H1 (cell line): ENCODE data around the gene ADCY2. TPM values are rescaled to one million over a fixed set of nuclear protein-coding genes. Genes with fewer than 3 reads are reported as not detected.
A peak's percentile ranks its signal among the peaks of the same experiment; 100 is the strongest.

ENCODE experiments used
- CTCF ChIA-PET: fragments of 300-600 bp; sonication (Branson Sonifier 250); formaldehyde crosslinking; loops from one replicate; lab custom pipeline; 2021; ENCODE audit not compliant: partially characterized antibody; lab: Charles Lee
- POLR2A ChIA-PET: fragments of 300-600 bp; sonication (Branson Sonifier 250); formaldehyde crosslinking; loops from one replicate; lab custom pipeline; 2021; ENCODE audit warnings: inconsistent platforms; ENCODE audit not compliant: partially characterized antibody; lab: Charles Lee
- DNase-seq, 2 experiments: peaks; one replicate each; pipeline versions ENCODE4 v3.0.0 to v3.0.0-alpha.2; 2010 to 2022; ENCODE audit warnings: low spot score in 2 of 2, low read depth in 1 of 2, mixed read lengths in 1 of 2
- FAIRE-seq: peaks from 2 replicates; lab custom pipeline; 2011; peaks lifted over from hg19 to GRCh38; lab: Jason Lieb, UNC
- H2AFZ ChIP-seq: 2 replicates; pipeline ENCODE4 v1.8.1; 2012; ENCODE audit warnings: low read length, inconsistent platforms
- H2AK5ac ChIP-seq: 2 replicates; pipeline ENCODE4 v1.6.1; 2013; ENCODE audit warnings: low read depth, low read length
- H2BK120ac ChIP-seq: replicated peaks from 2 replicates; pipeline ENCODE3; 2013; ENCODE audit warnings: low read depth, low read length, inconsistent platforms
- H2BK12ac ChIP-seq: 2 replicates; pipeline ENCODE4 v1.6.1; 2013; ENCODE audit warnings: low read depth, low read length
- H2BK15ac ChIP-seq: 2 replicates; pipeline ENCODE4 v1.6.1; 2013; ENCODE audit warnings: low read length
- H2BK20ac ChIP-seq: 2 replicates; pipeline ENCODE4 v1.6.1; 2013; ENCODE audit warnings: low read length
- H2BK5ac ChIP-seq: 2 replicates; pipeline ENCODE4 v1.6.1; 2013; ENCODE audit warnings: low read depth, low read length
- H3K14ac ChIP-seq: 2 replicates; pipeline ENCODE4 v1.6.1; 2013; ENCODE audit warnings: inconsistent platforms; ENCODE audit not compliant: insufficient read length
- H3K18ac ChIP-seq: 2 replicates; pipeline ENCODE4 v1.6.1; 2013; ENCODE audit warnings: low read length; ENCODE audit errors: extremely low read depth
- H3K23ac ChIP-seq: 2 replicates; pipeline ENCODE4 v1.6.1; 2013; ENCODE audit warnings: inconsistent platforms; ENCODE audit not compliant: insufficient read length
- H3K23me2 ChIP-seq: 2 replicates; pipeline ENCODE4 v1.6.1; 2013; ENCODE audit warnings: low read depth, low read length
- H3K27ac ChIP-seq: 2 replicates; pipeline ENCODE4 v1.6.1; 2011; ENCODE audit warnings: low read depth, low read length, inconsistent platforms
- H3K27me3 ChIP-seq, 4 experiments: replicated peaks in 1 of 4; 1 replicate in 1 of 4; 2 replicates in 3 of 4; pipeline versions ENCODE4 v1.6.1 to v1.8.1; 2011 to 2013; ENCODE audit warnings: low read length in 3 of 4, mild to moderate bottlenecking in 3 of 4, inconsistent platforms in 2 of 4, mixed read lengths in 2 of 4, moderate library complexity in 1 of 4; ENCODE audit not compliant: control insufficient read depth in 3 of 4, insufficient read depth in 3 of 4; ENCODE audit errors: extremely low read depth in 1 of 4
- H3K36me3 ChIP-seq, 4 experiments: 2 replicates each; pipeline versions ENCODE4 v1.6.1 to v1.8.1; 2011 to 2013; ENCODE audit warnings: mild to moderate bottlenecking in 4 of 4, low read length in 3 of 4, moderate library complexity in 2 of 4, control low read depth in 1 of 4, inconsistent platforms in 1 of 4; ENCODE audit not compliant: insufficient read depth in 4 of 4, control insufficient read depth in 2 of 4
- H3K4ac ChIP-seq: replicated peaks from 2 replicates; pipeline ENCODE3; 2013; ENCODE audit warnings: low read length, low read depth, mixed read lengths, inconsistent platforms; ENCODE audit not compliant: insufficient read length
- H3K4me1 ChIP-seq, 4 experiments: replicated peaks in 1 of 4; 1 replicate in 1 of 4; 2 replicates in 3 of 4; pipeline versions ENCODE4 v1.6.1 to v1.8.1; 2011 to 2013; ENCODE audit warnings: low read length in 3 of 4, inconsistent platforms in 2 of 4, mixed read lengths in 1 of 4; ENCODE audit not compliant: insufficient read depth in 4 of 4, control insufficient read depth in 3 of 4
- H3K4me2 ChIP-seq, 2 experiments: 2 replicates each; pipeline versions ENCODE4 v1.6.1 to v1.8.1; 2011 to 2013; ENCODE audit warnings: low read depth in 2 of 2, low read length in 2 of 2, control low read depth in 1 of 2, inconsistent platforms in 1 of 2, mild to moderate bottlenecking in 1 of 2; ENCODE audit not compliant: insufficient read depth in 1 of 2
- H3K4me3 ChIP-seq, 4 experiments: fragments of 200-600, 300-600 bp in 1 of 4; sonication (generic), shearing (Covaris generic), sonication (Bioruptor Twin) in 1 of 4; 2 replicates each; pipeline versions ENCODE4 v1.5.1 to v1.8.1; 2011 to 2016; ENCODE audit warnings: low read length in 4 of 4, low read depth in 3 of 4, control low read depth in 2 of 4, inconsistent platforms in 2 of 4, mild to moderate bottlenecking in 2 of 4, mixed read lengths in 1 of 4, moderate library complexity in 1 of 4; ENCODE audit not compliant: insufficient read depth in 2 of 4; ENCODE audit errors: extremely low read depth in 1 of 4
- H3K56ac ChIP-seq: replicated peaks from 2 replicates; pipeline ENCODE3; 2013; ENCODE audit warnings: low read depth, mild to moderate bottlenecking, mixed read lengths, low read length, inconsistent platforms; ENCODE audit not compliant: insufficient read length
- H3K79me1 ChIP-seq: 2 replicates; pipeline ENCODE4 v1.6.1; 2013; ENCODE audit warnings: low read depth, low read length, control low read depth
- H3K79me2 ChIP-seq, 2 experiments: 2 replicates each; pipeline versions ENCODE4 v1.6.1 to v1.8.1; 2012 to 2013; ENCODE audit warnings: low read length in 2 of 2, mild to moderate bottlenecking in 2 of 2, inconsistent platforms in 1 of 2; ENCODE audit not compliant: insufficient read depth in 2 of 2, control insufficient read depth in 1 of 2
- H3K9ac ChIP-seq, 4 experiments: replicated peaks in 1 of 4; 1 replicate in 1 of 4; 2 replicates in 3 of 4; pipeline versions ENCODE4 v1.6.1 to v1.8.1; 2011 to 2013; ENCODE audit warnings: low read depth in 3 of 4, low read length in 3 of 4, control low read depth in 2 of 4, mild to moderate bottlenecking in 2 of 4, moderate library complexity in 2 of 4, inconsistent platforms in 1 of 4; ENCODE audit errors: extremely low read depth in 1 of 4
- H3K9me3 ChIP-seq, 2 experiments: 2 replicates each; pipeline versions ENCODE4 v1.6.1 to v1.8.1; 2012 to 2013; ENCODE audit warnings: mild to moderate bottlenecking in 2 of 2, moderate library complexity in 2 of 2, control low read depth in 1 of 2, inconsistent platforms in 1 of 2, low read depth in 1 of 2, low read length in 1 of 2, mixed read lengths in 1 of 2; ENCODE audit not compliant: insufficient read depth in 2 of 2
- H4K20me1 ChIP-seq, 2 experiments: replicated peaks in 1 of 2; 2 replicates each; pipeline versions ENCODE3 to v1.8.1; 2011 to 2013; ENCODE audit warnings: inconsistent platforms in 2 of 2, low read length in 2 of 2, mild to moderate bottlenecking in 1 of 2; ENCODE audit not compliant: insufficient read depth in 2 of 2, control insufficient read depth in 1 of 2
- H4K5ac ChIP-seq: 2 replicates; pipeline ENCODE4 v1.6.1; 2013; ENCODE audit warnings: low read length, low read depth, mixed read lengths, inconsistent platforms; ENCODE audit not compliant: insufficient read length
- H4K8ac ChIP-seq: 2 replicates; pipeline ENCODE4 v1.8.0; 2013; ENCODE audit warnings: mild to moderate bottlenecking, moderate library complexity, low read length, inconsistent platforms; ENCODE audit not compliant: insufficient read depth; ENCODE audit errors: extremely low read depth
- H4K91ac ChIP-seq: replicated peaks from 2 replicates; pipeline ENCODE3; 2013; ENCODE audit warnings: low read length, mixed read lengths, inconsistent platforms; ENCODE audit not compliant: insufficient read length
- BACH1 ChIP-seq: IDR thresholded peaks from 2 replicates; pipeline ENCODE4 v1.6.1; 2012; ENCODE audit warnings: low read length, improper control_type of control experiment
- CHD2 ChIP-seq: IDR thresholded peaks from 2 replicates; pipeline ENCODE4 v1.6.1; 2012; ENCODE audit warnings: low read length, improper control_type of control experiment
- KDM1A ChIP-seq: fragments of 200-600, 300-600 bp; sonication (generic); IDR thresholded peaks from 2 replicates; pipeline ENCODE4 v1.7.1; 2016; ENCODE audit warnings: mild to moderate bottlenecking, low read length, borderline replicate concordance
- KDM4A ChIP-seq: IDR thresholded peaks from one replicate; pipeline ENCODE4 v1.7.1; 2012; ENCODE audit warnings: low read depth, mild to moderate bottlenecking, moderate library complexity, low read length, inconsistent platforms; ENCODE audit not compliant: severe bottlenecking
- KDM5A ChIP-seq: fragments of 200-600 bp; IDR thresholded peaks from 2 replicates; pipeline ENCODE4 v1.7.1; 2012; ENCODE audit warnings: mild to moderate bottlenecking, low read length, inconsistent platforms, mixed read lengths
- RAD21 ChIP-seq, 2 experiments: IDR thresholded peaks in 1 of 2; conservative IDR thresholded peaks in 1 of 2; 2 replicates each; pipeline ENCODE4 v1.6.1; 2011; ENCODE audit warnings: low read depth in 2 of 2, low read length in 2 of 2, improper control_type of control experiment in 1 of 2, inconsistent platforms in 1 of 2, mild to moderate bottlenecking in 1 of 2, moderate library complexity in 1 of 2
- RNF2 ChIP-seq: fragments of 200-900, 300-1000 bp; sonication (generic); IDR thresholded peaks from 2 replicates; pipeline ENCODE4 v1.7.1; 2016; ENCODE audit warnings: borderline replicate concordance, low read depth, mild to moderate bottlenecking, antibody characterized with exemption, low read length; ENCODE audit not compliant: poor library complexity, severe bottlenecking; ENCODE audit errors: missing control alignments
- SUZ12 ChIP-seq: fragments of 200-600 bp; sonication (generic); IDR thresholded peaks from 2 replicates; pipeline ENCODE4 v1.6.1; 2012; ENCODE audit warnings: mild to moderate bottlenecking, inconsistent platforms, low read length, moderate library complexity, mixed read lengths
- TBP ChIP-seq: IDR thresholded peaks from 2 replicates; pipeline ENCODE4 v1.6.1; 2011; ENCODE audit warnings: low read depth, low read length, improper control_type of control experiment
- TEAD4 ChIP-seq: IDR thresholded peaks from 2 replicates; pipeline ENCODE4 v1.6.1; 2012; ENCODE audit warnings: low read depth, low read length, inconsistent platforms, mixed read lengths
- ZNF274 ChIP-seq: IDR thresholded peaks from 2 replicates; pipeline ENCODE4 v1.7.0; 2012; ENCODE audit warnings: low read length, borderline replicate concordance; ENCODE audit errors: extremely low read depth
- WGBS, 2 experiments: shearing (Covaris generic) in 1 of 2; methylation state at CpG; one replicate each; pipeline versions ENCODE4 v1.1.6 to v1.1.7; 2013 to 2015; ENCODE audit warnings: low lambda C conversion rate in 2 of 2, mixed read lengths in 2 of 2, inconsistent platforms in 1 of 2, low coverage in 1 of 2, missing lambda C conversion rate in 1 of 2; ENCODE audit not compliant: insufficient replicate concordance in 2 of 2, insufficient coverage in 1 of 2, insufficient read length in 1 of 2; ENCODE audit errors: extremely low coverage in 1 of 2, missing lambda C conversion rate in 1 of 2; 5-methylcytosine and 5-hydroxymethylcytosine counted together
- polyA plus RNA-seq, 7 experiments: library from polyadenylated mRNA; depleted of rRNA in 3 of 7; stranded (reverse) in 5 of 7; unstranded in 2 of 7; fragments of >200 nt in 5 of 7; fragments of 200-250 nt in 2 of 7; gene quantifications; 1 replicate in 5 of 7; 2 replicates in 1 of 7; 4 replicates in 1 of 7; pipeline versions ENCODE4 v1.2.1 to v1.2.3, GENCODE V29; 2011 to 2013; ENCODE audit warnings: missing spikeins in 2 of 7, mixed read lengths in 2 of 7
- total RNA-seq: library from RNA; stranded (reverse); fragmentation: NEBNext Ultra II Directional; extraction: Animal tissue kit (Norgen Biotek cat#: 25700); gene quantifications from 2 replicates; pipeline ENCODE4 v1.2.1, GENCODE V29; 2021
- TF ChIP-seq, protein P1 (sequence below): IDR thresholded peaks from 2 replicates; pipeline ENCODE4 v1.6.1; 2012; ENCODE audit warnings: low read length, inconsistent platforms

The ADCY2 gene
- total and polyA plus RNA-seq, 2 of the 8 experiments (the other 6 are each of a cell fraction or from before 2014, with no cell fraction given): 35.8 to 122 TPM

DNA sequence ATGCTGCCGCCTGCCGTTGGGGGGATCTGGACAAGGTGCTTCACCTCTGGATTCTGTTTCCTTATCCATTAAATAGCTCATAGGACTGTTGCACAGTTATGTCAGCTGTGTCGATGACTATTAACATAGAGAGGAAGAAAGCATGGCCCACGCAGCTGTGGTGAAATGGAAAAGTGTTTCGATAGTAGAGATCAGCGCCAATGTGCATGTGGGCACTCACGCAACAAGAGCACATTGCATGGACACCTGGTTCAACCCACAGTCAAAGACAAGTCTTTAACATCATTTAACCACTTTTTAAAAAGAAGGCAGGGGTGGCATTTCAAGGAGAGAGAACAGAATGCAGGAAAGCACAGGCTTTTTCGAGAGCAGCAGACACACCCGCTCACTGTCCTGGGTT, 107.6 kb downstream of the ADCY2 start:
- no peak overlapping the region for H3K23ac ChIP-seq
- H2BK20ac ChIP-seq: no peak overlapping the region
- WGBS, 2 experiments: 93% methylated on average over 9 of the region's 9 CpGs; no CpG with 5 or more reads in 1 of the 2 experiments
- H4K5ac ChIP-seq: no peak overlapping the region
- no peak overlapping the region for H3K4me2 ChIP-seq
- peaks cover 0 to 12% (median 10%) of the 10 kb centered on the region in 4 experiments; a peak in 6 of 7 replicates for H3K4me1 ChIP-seq
- no peak overlapping the region for H2BK5ac ChIP-seq
- no peak overlapping the region for H3K9ac ChIP-seq
- no peak overlapping the region for H4K91ac ChIP-seq
- H3K27ac ChIP-seq: no peak overlapping the region
- H3K4me3 ChIP-seq: no peak overlapping the region
- H3K36me3 ChIP-seq: no peaks in the 10 kb centered on the region; a peak in 1 of 8 replicates
- H3K18ac ChIP-seq: peak overlapping the region; percentile 78; the same call in 1 of the 2 replicates
- H3K4ac ChIP-seq: no peak overlapping the region
- H3K27me3 ChIP-seq: no peaks in the 10 kb centered on the region
- H3K79me1 ChIP-seq: no peaks in the 10 kb centered on the region; the same call in 1 of the 2 replicates
- DNase-seq (no peak), FAIRE-seq (no peak)
- H3K14ac ChIP-seq: no peak overlapping the region
- H3K9me3 ChIP-seq: no peaks in the 10 kb centered on the region
- H2AK5ac ChIP-seq: no peak overlapping the region
- H4K20me1 ChIP-seq: peaks cover 3 to 5% of the 10 kb centered on the region in 2 experiments
- H2BK120ac ChIP-seq: no peak overlapping the region
- ChIA-PET CTCF (interaction anchor here (2.3 kb wide), 1 partner anchor 15 kb away, joined by 8 read pairs; no protein-coding TSS in a partner anchor), POLR2A (no interaction called here)
- H3K23me2 ChIP-seq: no peaks in the 10 kb centered on the region
- no peak overlapping the region for H4K8ac ChIP-seq
- H2AFZ ChIP-seq: no peak overlapping the region
- no peak overlapping the region for H3K56ac ChIP-seq
- H2BK12ac ChIP-seq: 0 out of 2 replicates have a peak overlapping the region, but pooled peaks have one; percentile 32
- H2BK15ac ChIP-seq: no peak overlapping the region
- H3K79me2 ChIP-seq: peaks cover 0 to 62% of the 10 kb centered on the region in 2 experiments; a peak in 2 of 4 replicates
- TF ChIP-seq SUZ12 (no peak), RAD21 (IDR thresholded peaks at IDR 0.05 in 1 of 2, conservative IDR thresholded peaks at IDR 0.05 in 1 of 2; ENCODE audit: low read depth in 2 of 2, low read length in 2 of 2) (no peak), TEAD4 (no peak), KDM5A (no peak), KDM4A (no peak), CHD2 (no peak), KDM1A (no peak), ZNF274 (no peak), RNF2 (no peak), BACH1 (no peak), TBP (no peak)
- TF ChIP-seq, protein P1, sequence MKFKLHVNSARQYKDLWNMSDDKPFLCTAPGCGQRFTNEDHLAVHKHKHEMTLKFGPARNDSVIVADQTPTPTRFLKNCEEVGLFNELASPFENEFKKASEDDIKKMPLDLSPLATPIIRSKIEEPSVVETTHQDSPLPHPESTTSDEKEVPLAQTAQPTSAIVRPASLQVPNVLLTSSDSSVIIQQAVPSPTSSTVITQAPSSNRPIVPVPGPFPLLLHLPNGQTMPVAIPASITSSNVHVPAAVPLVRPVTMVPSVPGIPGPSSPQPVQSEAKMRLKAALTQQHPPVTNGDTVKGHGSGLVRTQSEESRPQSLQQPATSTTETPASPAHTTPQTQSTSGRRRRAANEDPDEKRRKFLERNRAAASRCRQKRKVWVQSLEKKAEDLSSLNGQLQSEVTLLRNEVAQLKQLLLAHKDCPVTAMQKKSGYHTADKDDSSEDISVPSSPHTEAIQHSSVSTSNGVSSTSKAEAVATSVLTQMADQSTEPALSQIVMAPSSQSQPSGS: no peak
